Activated naive CD4-positive, alpha-beta T cell treated with anti-CD3 and anti-CD28 coated beads for 36 hours (primary cell): Measurements from ENCODE around the gene PDE3A. TPM values are rescaled to one million over a fixed set of nuclear protein-coding genes. Genes with fewer than 3 reads are reported as not detected.

Experiments
- CTCF ChIA-PET: fragments of 350-600 bp; sonication (Branson Sonifier 250); formaldehyde crosslinking; loops from one replicate; lab custom pipeline; 2021; ENCODE audit warnings: antibody characterized with exemption; lab: Charles Lee
- DNase-seq: peaks from one replicate; pipeline ENCODE4 v3.0.0-alpha.2; 2020
- H3K27ac Mint-ChIP-seq: one replicate; pipeline ENCODE4 v1.8.0; 2021; ENCODE audit warnings: mild to moderate bottlenecking, mixed read lengths
- H3K27me3 Mint-ChIP-seq: one replicate; pipeline ENCODE4 v1.8.0; 2021; ENCODE audit warnings: low read depth, mixed read lengths
- H3K36me3 Mint-ChIP-seq: one replicate; pipeline ENCODE4 v1.8.0; 2021; ENCODE audit warnings: low read depth, mixed read lengths
- H3K4me1 Mint-ChIP-seq: one replicate; pipeline ENCODE4 v1.8.0; 2021; ENCODE audit warnings: low read depth, mixed read lengths
- H3K4me3 Mint-ChIP-seq: one replicate; pipeline ENCODE4 v1.8.0; 2021; ENCODE audit warnings: mild to moderate bottlenecking, moderate library complexity, mixed read lengths
- H3K9me3 Mint-ChIP-seq: one replicate; pipeline ENCODE4 v1.8.0; 2021; ENCODE audit warnings: mixed read lengths
- intact Hi-C: fragments of 100-400 bp; cut with micrococcal nuclease; formaldehyde crosslinking; loops from one replicate; pipeline ENCODE4 v1.15.1; 2023
- total RNA-seq, 2 experiments: library from RNA; stranded (reverse); gene quantifications; one replicate each; pipeline ENCODE4 v1.2.3, GENCODE V29; 2021

The PDE3A gene
- total RNA-seq, 2 experiments from 2014 or later: not detected

DNA sequence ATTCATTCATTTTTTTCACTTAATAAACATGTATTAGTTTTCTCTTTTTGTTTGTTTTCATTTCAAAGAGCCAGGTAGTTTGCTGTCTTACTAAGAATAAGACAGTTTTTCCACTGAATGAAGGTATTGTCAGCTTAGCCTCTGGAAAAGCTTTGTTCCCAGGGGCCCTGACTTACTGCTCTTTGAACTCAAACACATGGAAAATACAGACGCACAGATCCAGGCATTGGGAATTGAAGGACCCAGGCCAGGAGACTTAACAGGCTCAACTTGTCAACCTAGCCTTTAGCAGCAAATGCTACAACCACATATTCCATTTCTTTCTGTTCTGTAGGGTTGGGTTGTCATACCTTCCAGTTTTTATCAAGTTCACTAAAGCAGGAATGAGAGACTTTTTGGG, 288.3 kb downstream of the PDE3A start:
- Mint-ChIP-seq H3K36me3 (no peaks in the 10 kb centered on the region), H3K27me3 (no peaks in the 10 kb centered on the region), H3K9me3 (peaks cover 4% of the 10 kb centered on the region), H3K27ac (no peak overlapping the region), H3K4me1 (no peaks in the 10 kb centered on the region), H3K4me3 (no peak overlapping the region)
- DNase-seq: no peak
- intact Hi-C loops: no loop called here
- CTCF ChIA-PET: no interaction called here

DNA sequence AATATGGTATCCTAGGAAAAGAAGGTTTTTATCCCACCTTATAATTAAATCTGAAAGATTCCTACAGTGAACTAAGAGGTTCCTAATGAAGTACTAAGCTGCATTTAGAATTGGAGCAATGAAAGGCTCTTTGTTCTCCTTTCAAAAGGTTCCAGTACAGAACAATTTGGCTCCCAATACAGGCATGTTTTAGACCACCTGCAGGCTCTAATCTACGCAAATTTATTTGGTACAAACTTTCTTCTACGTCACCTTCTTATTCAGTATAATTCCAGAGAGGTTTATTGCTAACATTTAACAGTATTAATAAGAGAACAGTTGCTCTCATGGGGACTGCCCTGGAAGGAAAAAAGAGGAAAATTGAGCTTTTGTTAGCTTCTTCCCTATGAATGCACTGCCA, 289.2 kb downstream of the PDE3A start:
- Mint-ChIP-seq H3K4me3 (no peak overlapping the region), H3K27ac (no peak overlapping the region), H3K27me3 (no peaks in the 10 kb centered on the region), H3K9me3 (peaks cover 9% of the 10 kb centered on the region), H3K36me3 (no peaks in the 10 kb centered on the region), H3K4me1 (no peaks in the 10 kb centered on the region)
- CTCF ChIA-PET: no interaction called here
- DNase-seq: no peak
- intact Hi-C loops: no loop called here

DNA sequence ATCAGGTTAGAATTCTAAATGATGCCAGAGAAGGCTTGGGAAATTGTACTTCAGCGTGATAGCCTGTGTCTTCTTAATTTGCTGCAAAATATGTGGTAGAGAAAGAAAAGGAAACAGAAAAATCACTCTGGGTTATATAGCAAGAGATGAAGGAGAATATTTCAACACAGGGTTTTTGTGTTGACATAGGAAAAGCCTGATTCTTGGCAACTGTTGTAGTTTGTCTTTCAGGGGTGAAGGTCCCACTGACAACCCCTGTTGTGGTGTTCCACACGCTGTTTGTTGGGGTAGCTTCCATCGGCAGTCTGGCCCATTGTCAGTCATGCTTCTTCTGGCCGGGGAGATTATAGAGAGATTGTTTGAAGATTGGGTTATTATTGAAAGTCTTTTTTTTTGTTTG, 313.0 kb downstream of the PDE3A start:
- intact Hi-C loops: no loop called here
- H3K27ac Mint-ChIP-seq: no peak overlapping the region
- H3K9me3 Mint-ChIP-seq: peaks cover 7% of the 10 kb centered on the region
- H3K4me1 Mint-ChIP-seq: no peaks in the 10 kb centered on the region
- H3K27me3 Mint-ChIP-seq: no peaks in the 10 kb centered on the region
- H3K4me3 Mint-ChIP-seq: no peak overlapping the region
- DNase-seq: no peak
- CTCF ChIA-PET: interaction anchor here (0.7 kb wide), 1 partner anchor 39 kb away, joined by 3 read pairs; no protein-coding TSS in a partner anchor
- H3K36me3 Mint-ChIP-seq: no peaks in the 10 kb centered on the region

DNA sequence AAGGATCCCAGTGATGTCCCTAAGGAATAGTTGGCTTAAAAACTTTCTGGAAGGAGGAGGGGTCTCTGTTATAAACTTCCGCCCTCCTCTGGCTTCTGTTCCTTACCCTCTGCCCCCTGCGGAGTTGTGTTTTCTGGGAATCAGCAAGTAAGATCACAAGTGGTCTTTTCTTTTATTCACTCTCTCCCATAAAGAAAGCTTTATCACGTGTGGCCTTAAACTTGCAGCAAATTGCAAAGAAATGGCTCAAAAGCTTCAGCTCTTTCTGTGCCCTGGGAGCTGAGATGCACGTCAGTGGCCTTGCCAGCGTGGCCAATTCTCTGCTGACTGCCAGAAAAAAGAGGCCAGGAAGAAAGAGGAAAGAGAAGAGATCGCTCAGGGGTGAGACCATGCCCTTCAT, 326.9 kb downstream of the PDE3A start, which contains the start of gene SLCO1C1:
TSS of gene SLCO1C1 (plus strand) at position 101 of the 400 bp plus-strand sequence. CDS start 4,245 bp downstream, outside the sequence.
- no peaks in the 10 kb centered on the region for H3K36me3 Mint-ChIP-seq
- H3K9me3 Mint-ChIP-seq: no peaks in the 10 kb centered on the region
- H3K4me3 Mint-ChIP-seq: no peak within 1 kb of the TSS
- H3K27me3 Mint-ChIP-seq: no peaks in the 10 kb centered on the region
- H3K4me1 Mint-ChIP-seq: no peaks in the 10 kb centered on the region
- intact Hi-C loops: no loop called here
- no peak for DNase-seq
- H3K27ac Mint-ChIP-seq: no peak within 1 kb of the TSS
- CTCF ChIA-PET: no interaction called here

DNA sequence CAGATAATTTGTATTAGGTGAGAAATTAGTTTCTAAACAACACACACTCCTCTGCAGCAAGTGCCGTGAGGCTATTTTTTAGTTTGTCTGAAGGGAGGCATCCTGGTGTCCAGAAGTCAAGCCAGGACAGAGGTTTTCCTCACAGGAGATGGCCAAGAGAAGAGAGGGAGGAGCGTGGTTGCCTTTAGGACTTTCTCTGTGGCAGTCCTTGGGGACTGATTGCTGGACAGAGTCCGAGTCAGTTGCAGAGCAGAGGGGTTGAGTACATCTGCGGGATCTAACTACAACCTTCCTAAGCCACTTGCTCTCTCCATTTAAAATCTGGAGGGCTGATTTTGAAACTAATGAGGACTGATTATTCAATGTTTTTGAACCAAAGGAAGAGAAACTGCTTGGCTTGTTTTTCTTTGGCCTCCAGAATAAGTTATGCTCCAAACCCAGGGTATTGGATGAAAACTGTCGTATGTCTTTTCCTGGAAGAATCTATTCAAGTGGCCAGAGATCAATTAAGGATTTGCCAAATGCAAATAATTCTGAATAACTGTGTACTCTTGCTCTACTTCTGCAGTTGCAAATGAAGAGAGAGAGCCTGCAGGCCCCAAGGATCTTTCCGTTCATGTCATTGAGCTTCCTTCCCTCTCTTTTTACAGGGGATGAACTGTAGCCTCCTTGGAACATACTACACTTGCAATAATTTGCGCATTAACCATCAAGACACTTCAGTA, 328.0 kb downstream of the PDE3A start:
- DNase-seq: no peak
- intact Hi-C loops: no loop called here
- H3K27ac Mint-ChIP-seq: no peak overlapping the region
- no peaks in the 10 kb centered on the region for H3K27me3 Mint-ChIP-seq
- H3K36me3 Mint-ChIP-seq: no peaks in the 10 kb centered on the region
- no peaks in the 10 kb centered on the region for H3K9me3 Mint-ChIP-seq
- H3K4me3 Mint-ChIP-seq: no peak overlapping the region
- CTCF ChIA-PET: no interaction called here
- no peaks in the 10 kb centered on the region for H3K4me1 Mint-ChIP-seq

DNA sequence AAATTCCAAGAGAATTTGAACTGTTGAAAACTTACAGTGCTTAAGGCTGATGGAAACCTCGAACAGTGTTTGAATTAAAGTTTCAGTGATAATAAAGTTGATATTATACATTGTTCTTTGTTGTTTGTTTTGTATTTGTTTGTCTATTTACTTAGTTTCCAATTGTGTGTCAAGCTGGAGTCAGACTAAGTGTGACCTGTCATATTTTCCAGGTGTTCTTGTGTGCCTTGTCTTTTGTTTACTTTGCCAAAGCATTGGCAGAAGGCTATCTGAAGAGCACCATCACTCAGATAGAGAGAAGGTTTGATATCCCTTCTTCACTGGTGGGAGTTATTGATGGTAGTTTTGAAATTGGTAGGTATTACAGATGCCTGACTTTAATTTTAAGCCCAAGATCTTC, 332.8 kb downstream of the PDE3A start:
- Mint-ChIP-seq H3K36me3 (no peaks in the 10 kb centered on the region), H3K9me3 (no peaks in the 10 kb centered on the region), H3K27me3 (no peaks in the 10 kb centered on the region), H3K4me3 (no peak overlapping the region), H3K4me1 (no peaks in the 10 kb centered on the region), H3K27ac (no peak overlapping the region)
- intact Hi-C loops: no loop called here
- DNase-seq: no peak
- CTCF ChIA-PET: no interaction called here

DNA sequence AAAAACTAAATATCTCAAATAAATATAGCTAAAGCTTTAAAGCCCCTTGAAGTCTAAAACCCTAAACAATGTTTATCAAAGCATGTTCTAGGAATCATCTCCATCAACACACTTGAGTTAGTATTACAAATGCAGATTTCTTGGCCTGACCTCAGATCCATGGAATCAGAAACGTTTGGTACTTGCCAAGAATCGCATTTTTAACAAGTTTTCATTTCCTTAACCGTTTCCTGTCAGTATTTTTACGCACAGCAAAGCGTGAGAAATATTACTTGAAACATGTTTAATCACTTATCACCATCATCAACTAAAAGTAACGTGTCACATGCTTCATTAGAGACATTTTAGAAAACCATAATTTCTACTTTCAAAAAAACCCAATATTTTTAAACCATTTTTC, 336.5 kb downstream of the PDE3A start:
- CTCF ChIA-PET: no interaction called here
- H3K9me3 Mint-ChIP-seq: no peaks in the 10 kb centered on the region
- no peaks in the 10 kb centered on the region for H3K36me3 Mint-ChIP-seq
- no peaks in the 10 kb centered on the region for H3K27me3 Mint-ChIP-seq
- no peak for DNase-seq
- intact Hi-C loops: no loop called here
- no peak overlapping the region for H3K27ac Mint-ChIP-seq
- no peak overlapping the region for H3K4me3 Mint-ChIP-seq
- no peaks in the 10 kb centered on the region for H3K4me1 Mint-ChIP-seq

DNA sequence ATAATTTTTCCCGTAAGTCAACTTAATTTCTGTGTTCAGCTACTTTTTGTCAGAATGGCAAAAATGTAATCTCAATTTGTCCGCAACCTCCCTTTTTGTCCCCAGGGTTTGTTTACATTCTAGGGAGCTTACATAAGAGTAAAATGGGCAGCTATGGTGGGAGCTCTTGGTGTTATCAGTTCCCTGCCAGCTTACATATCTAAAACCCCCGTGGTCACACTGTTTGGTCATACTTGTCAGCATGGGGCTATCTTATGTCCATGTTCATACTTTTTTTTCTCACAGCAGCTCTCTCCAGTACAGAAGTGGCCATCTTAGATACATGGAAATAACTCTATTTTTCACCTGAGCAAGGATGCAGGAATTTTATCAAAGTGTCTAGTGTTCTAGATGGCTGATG, 343.5 kb downstream of the PDE3A start:
- CTCF ChIA-PET: no interaction called here
- Mint-ChIP-seq H3K27ac (no peak overlapping the region), H3K36me3 (no peaks in the 10 kb centered on the region), H3K9me3 (peaks cover 3% of the 10 kb centered on the region), H3K4me3 (no peak overlapping the region), H3K4me1 (no peaks in the 10 kb centered on the region), H3K27me3 (no peaks in the 10 kb centered on the region)
- DNase-seq: no peak
- intact Hi-C loops: no loop called here

DNA sequence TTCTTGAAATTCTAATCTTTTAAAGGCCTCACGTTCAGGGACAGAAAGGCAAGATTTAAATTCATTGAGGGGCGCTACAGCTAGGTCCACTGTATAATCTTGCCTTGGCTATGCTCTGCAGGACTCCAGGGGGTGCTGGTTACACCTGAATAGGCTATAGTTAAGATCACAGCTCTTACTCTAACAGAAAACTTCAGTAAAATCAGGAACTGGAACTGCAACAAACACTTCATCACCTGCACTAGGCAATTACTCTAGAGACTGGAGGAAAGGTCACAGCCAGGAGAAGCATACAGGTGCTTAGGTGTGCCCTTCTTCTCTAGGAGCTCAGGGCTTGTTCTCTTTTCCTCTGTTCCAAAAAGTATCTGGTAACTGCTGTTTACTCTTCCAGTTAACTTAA, 347.7 kb downstream of the PDE3A start:
- no peaks in the 10 kb centered on the region for H3K4me1 Mint-ChIP-seq
- no peaks in the 10 kb centered on the region for H3K9me3 Mint-ChIP-seq
- no peak for DNase-seq
- CTCF ChIA-PET: no interaction called here
- no peaks in the 10 kb centered on the region for H3K27me3 Mint-ChIP-seq
- H3K36me3 Mint-ChIP-seq: no peaks in the 10 kb centered on the region
- no peak overlapping the region for H3K27ac Mint-ChIP-seq
- no peak overlapping the region for H3K4me3 Mint-ChIP-seq
- intact Hi-C loops: no loop called here

DNA sequence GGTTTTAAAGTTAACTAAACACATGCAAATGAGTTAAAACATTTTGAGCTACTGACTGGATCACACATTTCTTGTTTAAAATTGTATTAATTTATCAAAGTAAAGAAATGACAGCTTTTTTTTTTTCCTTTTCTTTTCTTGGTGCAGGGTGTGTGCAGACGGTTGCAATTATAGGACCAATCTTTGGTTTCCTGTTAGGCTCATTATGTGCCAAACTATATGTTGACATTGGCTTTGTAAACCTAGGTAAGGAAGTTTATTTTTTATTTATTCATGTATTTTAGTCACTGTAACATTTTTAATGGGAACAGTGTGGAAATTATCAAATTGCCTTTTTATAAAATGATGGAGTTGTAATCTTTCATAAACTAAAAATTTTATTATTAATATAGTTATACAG, 348.6 kb downstream of the PDE3A start:
- no peaks in the 10 kb centered on the region for H3K4me1 Mint-ChIP-seq
- intact Hi-C loops: no loop called here
- no peaks in the 10 kb centered on the region for H3K27me3 Mint-ChIP-seq
- no peaks in the 10 kb centered on the region for H3K36me3 Mint-ChIP-seq
- no peaks in the 10 kb centered on the region for H3K9me3 Mint-ChIP-seq
- CTCF ChIA-PET: interaction anchor here (1.0 kb wide), 1 partner anchor 15 kb away, joined by 4 read pairs; no protein-coding TSS in a partner anchor
- DNase-seq: no peak
- H3K27ac Mint-ChIP-seq: no peak overlapping the region
- H3K4me3 Mint-ChIP-seq: no peak overlapping the region

DNA sequence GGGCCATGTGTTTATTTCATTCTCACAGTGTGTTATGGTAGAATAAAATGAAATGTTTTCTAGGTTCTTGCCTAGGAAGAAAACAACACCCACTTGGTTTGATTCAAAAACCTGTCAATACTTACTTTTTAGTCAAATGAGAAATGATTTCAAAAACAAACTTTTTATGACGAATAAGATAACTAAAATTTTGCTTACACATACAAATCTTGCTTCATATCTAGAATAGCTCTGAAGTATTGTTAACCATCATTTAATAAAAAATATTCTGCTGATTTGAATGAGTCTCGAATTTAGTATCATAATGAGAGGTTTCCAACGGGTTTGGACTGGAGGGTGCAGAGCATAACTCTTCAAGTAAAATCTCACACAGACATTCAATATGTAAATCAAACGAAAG, 350.0 kb downstream of the PDE3A start:
- intact Hi-C loops: no loop called here
- H3K27ac Mint-ChIP-seq: no peak overlapping the region
- no peaks in the 10 kb centered on the region for H3K4me1 Mint-ChIP-seq
- H3K4me3 Mint-ChIP-seq: no peak overlapping the region
- no peaks in the 10 kb centered on the region for H3K9me3 Mint-ChIP-seq
- H3K36me3 Mint-ChIP-seq: no peaks in the 10 kb centered on the region
- no peaks in the 10 kb centered on the region for H3K27me3 Mint-ChIP-seq
- CTCF ChIA-PET: no interaction called here
- DNase-seq: no peak

DNA sequence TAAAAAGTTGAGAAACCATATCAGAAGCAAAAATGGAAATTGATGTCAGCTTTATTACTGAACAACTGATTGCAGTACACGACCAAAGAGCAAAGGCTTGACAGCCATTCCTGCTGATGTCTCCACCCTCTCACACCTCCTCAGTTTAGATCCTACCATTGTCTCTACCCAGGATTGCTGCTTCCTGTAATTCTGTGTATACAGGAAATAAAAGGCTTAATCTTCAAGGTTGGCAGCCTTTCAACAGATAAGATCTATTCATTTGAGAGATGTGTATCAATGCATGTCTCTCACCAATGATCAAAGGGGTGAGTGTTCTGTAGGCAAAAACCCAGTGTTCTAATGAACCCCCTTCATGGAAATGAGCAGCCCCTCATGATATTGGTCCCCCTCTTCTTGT, 353.8 kb downstream of the PDE3A start:
- no peak overlapping the region for H3K27ac Mint-ChIP-seq
- no peak for DNase-seq
- no peak overlapping the region for H3K4me3 Mint-ChIP-seq
- no peaks in the 10 kb centered on the region for H3K4me1 Mint-ChIP-seq
- intact Hi-C loops: no loop called here
- H3K9me3 Mint-ChIP-seq: no peaks in the 10 kb centered on the region
- H3K27me3 Mint-ChIP-seq: no peaks in the 10 kb centered on the region
- H3K36me3 Mint-ChIP-seq: no peaks in the 10 kb centered on the region
- CTCF ChIA-PET: no interaction called here

DNA sequence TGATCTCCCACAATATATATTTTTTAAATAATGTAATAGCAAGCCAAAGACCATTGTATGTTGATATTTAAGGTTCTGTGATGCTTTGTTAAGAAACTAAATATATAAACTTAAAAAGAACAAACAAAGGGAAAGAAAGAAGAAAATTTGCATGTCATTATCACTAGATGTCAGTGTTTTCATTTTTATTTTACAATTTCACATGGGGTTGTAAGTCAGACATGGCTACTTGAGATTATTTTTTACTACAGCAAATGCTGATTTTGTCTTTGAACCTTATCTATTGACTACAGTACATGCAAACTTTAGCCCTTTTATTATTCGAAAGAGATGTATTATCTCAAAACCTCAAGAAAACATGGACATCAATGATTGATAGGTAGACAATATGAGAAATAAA, 362.9 kb downstream of the PDE3A start:
- Mint-ChIP-seq H3K4me3 (no peak overlapping the region), H3K9me3 (no peaks in the 10 kb centered on the region), H3K36me3 (no peaks in the 10 kb centered on the region), H3K27me3 (no peaks in the 10 kb centered on the region), H3K27ac (no peak overlapping the region), H3K4me1 (no peaks in the 10 kb centered on the region)
- no peak for DNase-seq
- CTCF ChIA-PET: interaction anchor here (1.3 kb wide), 1 partner anchor 14 kb away, joined by 4 read pairs; no protein-coding TSS in a partner anchor
- intact Hi-C loops: no loop called here
